Neural cell (in vitro differentiated cells): ENCODE data around the gene POT1. TPM values are rescaled to one million over a fixed set of nuclear protein-coding genes. Genes with fewer than 3 reads are reported as not detected.

ENCODE experiments used
- H2AFZ ChIP-seq: fragments of 200-600, 300-800 bp; sonication (generic), shearing (Covaris generic); 2 replicates; pipeline ENCODE4 v1.6.0; 2014; ENCODE audit warnings: low read depth, mild to moderate bottlenecking, antibody characterized with exemption, low read length, moderate library complexity
- H3F3A ChIP-seq: fragments of 200-600 bp; shearing (Covaris generic); 2 replicates; pipeline ENCODE4 v1.6.1; 2016; ENCODE audit warnings: mild to moderate bottlenecking, moderate library complexity, mixed read lengths, antibody characterized with exemption, low read length; ENCODE audit not compliant: insufficient read depth, poor library complexity, severe bottlenecking
- H3K27ac ChIP-seq: fragments of 200-600, 300-800 bp; sonication (generic), shearing (Covaris generic); 2 replicates; pipeline ENCODE4 v1.5.1; 2014; ENCODE audit warnings: mild to moderate bottlenecking, low read length, moderate library complexity
- H3K27me3 ChIP-seq: fragments of 300-800, 200-600 bp; sonication (generic), shearing (Covaris generic); 2 replicates; pipeline ENCODE4 v1.6.0; 2014; ENCODE audit warnings: mild to moderate bottlenecking, low read depth, low read length, moderate library complexity; ENCODE audit not compliant: insufficient read depth
- H3K36me3 ChIP-seq: fragments of 300-800, 200-600 bp; sonication (generic), shearing (Covaris generic); 2 replicates; pipeline ENCODE4 v1.5.1; 2014; ENCODE audit warnings: mild to moderate bottlenecking, antibody characterized with exemption, low read length, moderate library complexity; ENCODE audit not compliant: insufficient read depth
- H3K4me2 ChIP-seq: fragments of 300-800, 200-600 bp; sonication (generic), shearing (Covaris generic); 2 replicates; pipeline ENCODE4 v1.6.0; 2014; ENCODE audit warnings: mild to moderate bottlenecking, low read length
- H3K4me3 ChIP-seq: fragments of 300-800, 200-600 bp; sonication (generic), shearing (Covaris generic); 2 replicates; pipeline ENCODE4 v1.5.1; 2014; ENCODE audit warnings: mild to moderate bottlenecking, low read length, moderate library complexity
- H3K79me2 ChIP-seq: fragments of 200-600 bp; shearing (Covaris generic); replicated peaks from 2 replicates; pipeline ENCODE4 v1.6.0; 2014; ENCODE audit warnings: mild to moderate bottlenecking, low read length, moderate library complexity; ENCODE audit not compliant: insufficient read depth
- H3K9ac ChIP-seq: fragments of 300-800, 200-600 bp; sonication (generic), shearing (Covaris generic); 2 replicates; pipeline ENCODE4 v1.6.1; 2016; ENCODE audit warnings: mild to moderate bottlenecking, low read length, mixed read lengths
- H3K9me2 ChIP-seq: fragments of 200-600 bp; shearing (Covaris generic); 2 replicates; pipeline ENCODE4 v1.6.1; 2016; ENCODE audit warnings: mild to moderate bottlenecking, low read length, mixed read lengths; ENCODE audit not compliant: insufficient read depth
- H3K9me3 ChIP-seq: fragments of 200-600, 300-800 bp; sonication (generic), shearing (Covaris generic); 2 replicates; pipeline ENCODE4 v1.6.1; 2016; ENCODE audit warnings: mild to moderate bottlenecking, mixed run types, low read length, moderate library complexity, mixed read lengths
- H4K20me1 ChIP-seq: fragments of 200-600 bp; shearing (Covaris generic); 2 replicates; pipeline ENCODE4 v1.6.1; 2016; ENCODE audit warnings: mild to moderate bottlenecking, mixed run types; ENCODE audit not compliant: insufficient read depth
- CTCF ChIP-seq: fragments of 450-650 bp; IDR thresholded peaks from 2 replicates; pipeline ENCODE4 v1.5.1; 2014; ENCODE audit warnings: antibody characterized with exemption, mild to moderate bottlenecking, moderate library complexity; ENCODE audit not compliant: poor library complexity, severe bottlenecking
- EP300 ChIP-seq: fragments of 450-650 bp; conservative IDR thresholded peaks from 2 replicates; pipeline ENCODE4 v1.6.1; 2014; ENCODE audit warnings: antibody characterized with exemption, mild to moderate bottlenecking, moderate library complexity; ENCODE audit not compliant: poor library complexity, severe bottlenecking
- EZH2 ChIP-seq: fragments of 200-600, 300-800 bp; shearing (Covaris generic), sonication (generic); IDR thresholded peaks from 2 replicates; pipeline ENCODE4 v1.6.1; 2014; ENCODE audit warnings: antibody characterized with exemption, low read length, borderline replicate concordance, mild to moderate bottlenecking; ENCODE audit not compliant: insufficient read depth, poor library complexity, severe bottlenecking
- MXI1 ChIP-seq: fragments of 450-650 bp; conservative IDR thresholded peaks from 2 replicates; pipeline ENCODE4 v1.6.1; 2014; ENCODE audit warnings: antibody characterized with exemption, mild to moderate bottlenecking; ENCODE audit not compliant: poor library complexity, severe bottlenecking
- POLR2AphosphoS5 ChIP-seq: IDR thresholded peaks from 2 replicates; pipeline ENCODE4 v1.6.1; 2012
- RAD21 ChIP-seq: fragments of 450-650 bp; conservative IDR thresholded peaks from 2 replicates; pipeline ENCODE4 v1.6.1; 2014; ENCODE audit warnings: antibody characterized with exemption, mild to moderate bottlenecking, moderate library complexity
- REST ChIP-seq: IDR thresholded peaks from 2 replicates; pipeline ENCODE4 v1.6.1; 2012; ENCODE audit warnings: borderline replicate concordance
- SMC3 ChIP-seq: fragments of 450-650 bp; conservative IDR thresholded peaks from 2 replicates; pipeline ENCODE4 v1.6.1; 2014; ENCODE audit warnings: antibody characterized with exemption, mild to moderate bottlenecking, moderate library complexity; ENCODE audit not compliant: poor library complexity
- TAF1 ChIP-seq: IDR thresholded peaks from 2 replicates; pipeline ENCODE4 v1.6.1; 2012; ENCODE audit warnings: low read depth
- polyA plus RNA-seq: library from polyadenylated mRNA; depleted of rRNA; stranded (reverse); fragments of >200 nt; gene quantifications from 2 replicates; pipeline ENCODE4 v1.2.3, GENCODE V29; 2014

Gene POT1
- polyA plus RNA-seq, 1 donor from 2014 or later = 19.3 TPM

- TF ChIP-seq REST (no peak), CTCF (no peak), EZH2 (no peak), MXI1 (no peak), EP300 (no peak), TAF1 (no peak), SMC3 (no peak), RAD21 (no peak), POLR2AphosphoS5 (no peak)
- Histone ChIP-seq H3K4me3 (no peak overlapping the region), H3K9me3 (no peaks in the 10 kb centered on the region), H3F3A (no peaks in the 10 kb centered on the region), H3K36me3 (no peaks in the 10 kb centered on the region), H3K9ac (no peak overlapping the region), H3K27ac (no peak overlapping the region), H3K79me2 (no peaks in the 10 kb centered on the region), H3K4me2 (no peak overlapping the region), H2AFZ (no peak overlapping the region), H3K27me3 (no peaks in the 10 kb centered on the region), H3K9me2 (no peaks in the 10 kb centered on the region), H4K20me1 (no peaks in the 10 kb centered on the region)
Observed at GRCh38 chr7:124938128-124938527, 8.5 kb upstream of the POT1 start.

GRCh38 chr7:124937076-124937475, 7.5 kb upstream of the POT1 start:
- no peaks in the 10 kb centered on the region for H3K27me3 ChIP-seq
- H3K79me2 ChIP-seq = no peaks in the 10 kb centered on the region
- H3K9ac ChIP-seq = no peak overlapping the region
- no peak overlapping the region for H2AFZ ChIP-seq
- TF ChIP-seq EZH2 (no peak), POLR2AphosphoS5 (no peak), RAD21 (no peak), EP300 (no peak), TAF1 (no peak), SMC3 (no peak)
- no peaks in the 10 kb centered on the region for H3K36me3 ChIP-seq
- no peaks in the 10 kb centered on the region for H4K20me1 ChIP-seq
- no peak overlapping the region for H3K4me2 ChIP-seq
- no peaks in the 10 kb centered on the region for H3F3A ChIP-seq
- no peak overlapping the region for H3K4me3 ChIP-seq
- H3K27ac ChIP-seq = no peak overlapping the region
- H3K9me2 ChIP-seq = no peaks in the 10 kb centered on the region
- no peaks in the 10 kb centered on the region for H3K9me3 ChIP-seq
